ENCODE data around the gene BCR. TPM values are rescaled to one million over a fixed set of nuclear protein-coding genes. Genes with fewer than 3 reads are reported as not detected.
A peak's percentile ranks its signal among the peaks of the same experiment; 100 is the strongest.
"Not testable (repeated sequence)": the region's sequence is repeated elsewhere in the genome, so short reads cannot be mapped to it uniquely, and the experiment has no call there.

BCR gene
- 29.7 and 40.5 TPM in 2 replicates for total RNA-seq (2014; rRNA removed; shearing (Covaris generic); ENCODE audit: low replicate concordance)

- Histone ChIP-seq H3K4me1 (ENCODE audit: low read length) (peaks cover 54% of the 10 kb centered on the region), H3K4me2 (ENCODE audit: low read depth, low read length, poor library complexity, severe bottlenecking) (peak within 1 kb of the TSS; percentile 72), H2AFZ (ENCODE audit: low read length) (no peak within 1 kb of the TSS), H3K27me3 (ENCODE audit: low read length) (no peaks in the 10 kb centered on the region), H4K20me1 (ENCODE audit: insufficient read depth, low read depth, low read length) (peaks cover 11% of the 10 kb centered on the region; the same call in 1 of the 2 replicates), H3K27ac (ENCODE audit: low read length) (peak within 1 kb of the TSS; percentile 86), H3K9me3 (ENCODE audit: low read length) (peaks cover 18% of the 10 kb centered on the region; the same call in 1 of the 2 replicates), H3K79me2 (ENCODE audit: low read length) (peaks cover 41% of the 10 kb centered on the region), H3K4me3 (ENCODE audit: low read length) (peak within 1 kb of the TSS; percentile 67), H3K9ac (ENCODE audit: low read length) (peak within 1 kb of the TSS; percentile 62), H3K9me2 (replicated peaks; ENCODE audit: insufficient read depth, low read length) (no peaks in the 10 kb centered on the region), H3K36me3 (ENCODE audit: insufficient read depth, low read length) (peaks cover 9% of the 10 kb centered on the region; the same call in 1 of the 2 replicates)
- DNase-seq: peak; percentile 83
Observed at GRCh38 chr22:23180301-23180892, at the start of gene BCR. Gene BCR (plus strand): TSS chr22:23180509. CDS start chr22:23180961, 452 bp downstream.

- H3K4me3 ChIP-seq (ENCODE audit: low read length): no peak overlapping the region
- H3K9ac ChIP-seq (ENCODE audit: low read length): no peak overlapping the region
- DNase-seq: no peak
- no peaks in the 10 kb centered on the region for H3K36me3 ChIP-seq (ENCODE audit: insufficient read depth, low read length)
- H3K4me2 ChIP-seq (ENCODE audit: low read depth, low read length, poor library complexity, severe bottlenecking): no peak overlapping the region
- no peak overlapping the region for H3K27ac ChIP-seq (ENCODE audit: low read length)
- H3K79me2 ChIP-seq (ENCODE audit: low read length): no peaks in the 10 kb centered on the region
- no peak overlapping the region for H2AFZ ChIP-seq (ENCODE audit: low read length)
- no peaks in the 10 kb centered on the region for H3K9me2 ChIP-seq (replicated peaks; ENCODE audit: insufficient read depth, low read length)
- no peaks in the 10 kb centered on the region for H3K27me3 ChIP-seq (ENCODE audit: low read length)
- H4K20me1 ChIP-seq (ENCODE audit: insufficient read depth, low read depth, low read length): no peaks in the 10 kb centered on the region
- H3K9me3 ChIP-seq (ENCODE audit: low read length): no peaks in the 10 kb centered on the region
- peaks cover 34% of the 10 kb centered on the region for H3K4me1 ChIP-seq (ENCODE audit: low read length)
Observed at GRCh38 chr22:23130697-23131096, 49.6 kb upstream of the BCR start.

- Histone ChIP-seq H4K20me1 (ENCODE audit: insufficient read depth, low read depth, low read length) (no peaks in the 10 kb centered on the region), H3K9me3 (ENCODE audit: low read length) (no peaks in the 10 kb centered on the region), H3K9me2 (replicated peaks; ENCODE audit: insufficient read depth, low read length) (no peaks in the 10 kb centered on the region), H3K4me1 (ENCODE audit: low read length) (peaks cover 47% of the 10 kb centered on the region), H2AFZ (ENCODE audit: low read length) (no peak overlapping the region), H3K79me2 (ENCODE audit: low read length) (no peaks in the 10 kb centered on the region), H3K36me3 (ENCODE audit: insufficient read depth, low read length) (no peaks in the 10 kb centered on the region), H3K27me3 (ENCODE audit: low read length) (no peaks in the 10 kb centered on the region), H3K9ac (ENCODE audit: low read length) (peak overlapping the region; percentile 13; the same call in 1 of the 2 replicates), H3K4me3 (ENCODE audit: low read length) (no peak overlapping the region), H3K4me2 (ENCODE audit: low read depth, low read length, poor library complexity, severe bottlenecking) (peak overlapping the region; percentile 27), H3K27ac (ENCODE audit: low read length) (peak overlapping the region; percentile 21; the same call in 1 of the 2 replicates)
- DNase-seq: no peak
Observed at GRCh38 chr22:23131931-23132330, 48.4 kb upstream of the BCR start.

GRCh38 chr22:23132376-23133091, 47.8 kb upstream of the BCR start:
- no peak overlapping the region for H2AFZ ChIP-seq (ENCODE audit: low read length)
- H3K4me1 ChIP-seq (ENCODE audit: low read length): peaks cover 53% of the 10 kb centered on the region
- no peaks in the 10 kb centered on the region for H3K9me3 ChIP-seq (ENCODE audit: low read length)
- H4K20me1 ChIP-seq (ENCODE audit: insufficient read depth, low read depth, low read length): no peaks in the 10 kb centered on the region
- H3K4me2 ChIP-seq (ENCODE audit: low read depth, low read length, poor library complexity, severe bottlenecking): no peak overlapping the region
- peak overlapping the region; percentile 21; the same call in 1 of the 2 replicates for H3K27ac ChIP-seq (ENCODE audit: low read length)
- H3K9ac ChIP-seq (ENCODE audit: low read length): peak overlapping the region; percentile 13; the same call in 1 of the 2 replicates
- no peaks in the 10 kb centered on the region for H3K36me3 ChIP-seq (ENCODE audit: insufficient read depth, low read length)
- no peak overlapping the region for H3K4me3 ChIP-seq (ENCODE audit: low read length)
- DNase-seq: no peak
- H3K27me3 ChIP-seq (ENCODE audit: low read length): no peaks in the 10 kb centered on the region
- no peaks in the 10 kb centered on the region for H3K79me2 ChIP-seq (ENCODE audit: low read length)
- H3K9me2 ChIP-seq (replicated peaks; ENCODE audit: insufficient read depth, low read length): no peaks in the 10 kb centered on the region

- no peak for DNase-seq
- Histone ChIP-seq H3K4me2 (ENCODE audit: low read depth, low read length, poor library complexity, severe bottlenecking) (no peak overlapping the region), H3K4me1 (ENCODE audit: low read length) (peaks cover 59% of the 10 kb centered on the region), H3K9me3 (ENCODE audit: low read length) (no peaks in the 10 kb centered on the region), H3K9ac (ENCODE audit: low read length) (no peak overlapping the region), H3K36me3 (ENCODE audit: insufficient read depth, low read length) (no peaks in the 10 kb centered on the region), H3K27ac (ENCODE audit: low read length) (no peak overlapping the region), H4K20me1 (ENCODE audit: insufficient read depth, low read depth, low read length) (no peaks in the 10 kb centered on the region), H2AFZ (ENCODE audit: low read length) (no peak overlapping the region), H3K9me2 (replicated peaks; ENCODE audit: insufficient read depth, low read length) (no peaks in the 10 kb centered on the region), H3K27me3 (ENCODE audit: low read length) (no peaks in the 10 kb centered on the region), H3K79me2 (ENCODE audit: low read length) (no peaks in the 10 kb centered on the region), H3K4me3 (ENCODE audit: low read length) (no peak overlapping the region)
Observed at GRCh38 chr22:23133922-23134321, 46.4 kb upstream of the BCR start.

GRCh38 chr22:23136991-23137390, 43.3 kb upstream of the BCR start:
- not testable (repeated sequence) for H2AFZ ChIP-seq (ENCODE audit: low read length); H3K79me2 ChIP-seq (ENCODE audit: low read length)
- peak; percentile 76 for DNase-seq

GRCh38 chr22:23137468-23137867, 42.8 kb upstream of the BCR start:
- Histone ChIP-seq H3K4me3 (ENCODE audit: low read length) (peak overlapping the region; percentile 6; the same call in 1 of the 2 replicates), H3K27ac (ENCODE audit: low read length) (peak overlapping the region; percentile 93), H3K4me1 (ENCODE audit: low read length) (peaks cover 71% of the 10 kb centered on the region), H2AFZ (ENCODE audit: low read length) (no peak overlapping the region), H3K36me3 (ENCODE audit: insufficient read depth, low read length) (no peaks in the 10 kb centered on the region), H3K27me3 (ENCODE audit: low read length) (no peaks in the 10 kb centered on the region), H3K79me2 (ENCODE audit: low read length) (no peaks in the 10 kb centered on the region), H4K20me1 (ENCODE audit: insufficient read depth, low read depth, low read length) (no peaks in the 10 kb centered on the region), H3K9me2 (replicated peaks; ENCODE audit: insufficient read depth, low read length) (no peaks in the 10 kb centered on the region), H3K9me3 (ENCODE audit: low read length) (no peaks in the 10 kb centered on the region), H3K9ac (ENCODE audit: low read length) (peak overlapping the region; percentile 67), H3K4me2 (ENCODE audit: low read depth, low read length, poor library complexity, severe bottlenecking) (peak overlapping the region; percentile 63)
- DNase-seq: peak; percentile 58

More at GRCh38 chr22:23136991-23137390, 43.3 kb upstream of the BCR start:
- Histone ChIP-seq H3K9ac (ENCODE audit: low read length) (peak overlapping the region; percentile 67), H3K4me1 (ENCODE audit: low read length) (peaks cover 71% of the 10 kb centered on the region), H3K4me2 (ENCODE audit: low read depth, low read length, poor library complexity, severe bottlenecking) (peak overlapping the region; percentile 63), H3K4me3 (ENCODE audit: low read length) (peak overlapping the region; percentile 40), H3K27ac (ENCODE audit: low read length) (peak overlapping the region; percentile 93)
- not testable (repeated sequence) for H3K9me2 ChIP-seq (replicated peaks; ENCODE audit: insufficient read depth, low read length); H3K9me3 ChIP-seq (ENCODE audit: low read length); H3K36me3 ChIP-seq (ENCODE audit: insufficient read depth, low read length); H3K27me3 ChIP-seq (ENCODE audit: low read length); H4K20me1 ChIP-seq (ENCODE audit: insufficient read depth, low read depth, low read length)

- Histone ChIP-seq H3K4me3 (ENCODE audit: low read length) (peak overlapping the region; percentile 28; the same call in 1 of the 2 replicates), H3K4me2 (ENCODE audit: low read depth, low read length, poor library complexity, severe bottlenecking) (peak overlapping the region; percentile 63), H3K4me1 (ENCODE audit: low read length) (peaks cover 73% of the 10 kb centered on the region), H3K27ac (ENCODE audit: low read length) (peak overlapping the region; percentile 93), H3K79me2 (ENCODE audit: low read length) (no peaks in the 10 kb centered on the region), H3K9ac (ENCODE audit: low read length) (peak overlapping the region; percentile 67), H2AFZ (ENCODE audit: low read length) (no peak overlapping the region), H3K9me2 (replicated peaks; ENCODE audit: insufficient read depth, low read length) (no peaks in the 10 kb centered on the region), H4K20me1 (ENCODE audit: insufficient read depth, low read depth, low read length) (no peaks in the 10 kb centered on the region), H3K36me3 (ENCODE audit: insufficient read depth, low read length) (no peaks in the 10 kb centered on the region), H3K27me3 (ENCODE audit: low read length) (no peaks in the 10 kb centered on the region), H3K9me3 (ENCODE audit: low read length) (no peaks in the 10 kb centered on the region)
- peak; percentile 92 for DNase-seq
Observed at GRCh38 chr22:23137905-23138561, 42.3 kb upstream of the BCR start.

Data from Karpas-422 (cell line).